Psoas muscle (tissue), 8 donors: Measurements from ENCODE around the gene PTPN14. TPM values are rescaled to one million over a fixed set of nuclear protein-coding genes. Genes with fewer than 3 reads are reported as not detected.

Source experiments
- ATAC-seq, 4 donors: fragments of 200-7000 bp; cut with Tn5 transposase; one replicate each; pipeline ENCODE4 v1.9.1; 2020; ENCODE audit warnings: moderate library complexity in 3 of 4, mild to moderate bottlenecking in 2 of 4
- DNase-seq, 2 donors: peaks; one replicate each; pipeline ENCODE4 v3.0.0-alpha.2; 2020
- H3K27ac ChIP-seq: fragments of 200-600 bp; one replicate; pipeline ENCODE4 v1.8.0; 2022
- H3K27me3 ChIP-seq, 3 donors: fragments of 200-600 bp in 1 of 3; one replicate each; pipeline versions ENCODE4 v1.6.1 to v1.8.0; 2013 to 2022; ENCODE audit warnings: low read length in 2 of 3, mild to moderate bottlenecking in 2 of 3, moderate library complexity in 1 of 3; ENCODE audit not compliant: insufficient read depth in 3 of 3
- H3K36me3 ChIP-seq, 2 donors: fragments of 200-600 bp in 1 of 2; one replicate each; pipeline versions ENCODE4 v1.6.1 to v1.8.0; 2013 to 2022; ENCODE audit warnings: low read depth in 1 of 2, mild to moderate bottlenecking in 1 of 2, moderate library complexity in 1 of 2; ENCODE audit not compliant: insufficient read depth in 1 of 2
- H3K4me1 ChIP-seq: fragments of 200-600 bp; one replicate; pipeline ENCODE4 v1.8.0; 2022
- H3K4me3 ChIP-seq: fragments of 200-600 bp; one replicate; pipeline ENCODE4 v1.8.0; 2022; ENCODE audit warnings: mild to moderate bottlenecking
- H3K9me3 ChIP-seq: fragments of 200-600 bp; one replicate; pipeline ENCODE4 v1.8.0; 2022
- CTCF ChIP-seq: fragments of 200-600 bp; IDR thresholded peaks from one replicate; pipeline ENCODE4 v1.8.0; 2022; ENCODE audit warnings: antibody characterized with exemption
- WGBS, 3 donors: extraction: QIAGEN DNeasy Blood & Tissue Kit; methylation state at CpG; one replicate each; pipeline versions ENCODE4 v1.1.6 to v1.1.7; 2013; 5-methylcytosine and 5-hydroxymethylcytosine counted together
- intact Hi-C, 2 donors: fragments of 100-400 bp; cut with DNase I; formaldehyde crosslinking; loops; one replicate each; pipeline versions ENCODE4 v1.11.0 to v1.14.2; 2022
- polyA plus RNA-seq, 3 donors: library from polyadenylated mRNA; stranded (reverse); fragments of 200-250 nt; gene quantifications; one replicate each; pipeline ENCODE4 v1.2.3, GENCODE V29; 2013
- total RNA-seq, 4 donors: library from RNA; stranded (reverse); fragmentation: NEBNext Ultra II Directional in 2 of 4; extraction: Animal tissue kit (Norgen Biotek cat#: 25700) in 2 of 4; gene quantifications; one replicate each; pipeline versions ENCODE4 v1.2.1 to v1.2.4, GENCODE V29; 2021 to 2023
- donor health status: healthy with polysubstance abuse.
- donor health status: DM: no; HTN: no; CAD: no; lungs with moderate emphysema.
- donor health status: Bipolar disorder and iron deficiency.
- donor health status: healthy.
- donor health status: DM: yes; HTN: yes; CAD: no.
- donor health status: DM: no; HTN: no; CAD: no.
- donor health status: DM: no; HTN: no; CAD: no.
- donor health status: DM: yes; HTN: yes; CAD: no.

The PTPN14 gene
- total and polyA plus RNA-seq, 7 donors = 7.2 to 106 (median 50.8) TPM

GRCh38 chr1:214441119-214441518 lies 110.3 kb downstream of the PTPN14 start:
- no peak for TF ChIP-seq CTCF
- intact Hi-C loops = no loop called here
- Histone ChIP-seq H3K27me3 (no peaks in the 10 kb centered on the region), H3K36me3 (no peaks in the 10 kb centered on the region), H3K4me3 (no peak overlapping the region), H3K9me3 (no peaks in the 10 kb centered on the region), H3K4me1 (peaks cover 69% of the 10 kb centered on the region), H3K27ac (peak overlapping the region; percentile 91)
- DNase-seq = no peak
- no peak for ATAC-seq
- 62 to 82% (median 80%) methylated on average over 3 of the region's 3 CpGs for WGBS, 3 donors

GRCh38 chr1:214440219-214440965 lies 111.0 kb downstream of the PTPN14 start:
- Histone ChIP-seq H3K36me3 (no peaks in the 10 kb centered on the region), H3K9me3 (no peaks in the 10 kb centered on the region), H3K27ac (peak overlapping the region; percentile 91), H3K27me3 (no peaks in the 10 kb centered on the region), H3K4me1 (peaks cover 61% of the 10 kb centered on the region), H3K4me3 (peak overlapping the region; percentile 46)
- no peak for ATAC-seq
- TF ChIP-seq CTCF = no peak
- no peak for DNase-seq
- WGBS, 3 donors = 69 to 89% (median 72%) methylated on average over 4 of the region's 4 CpGs
- intact Hi-C loops = no loop called here

GRCh38 chr1:214439352-214440119 lies 111.9 kb downstream of the PTPN14 start:
- Histone ChIP-seq H3K36me3 (no peaks in the 10 kb centered on the region), H3K4me1 (peaks cover 53% of the 10 kb centered on the region), H3K27ac (peak overlapping the region; percentile 91), H3K9me3 (no peaks in the 10 kb centered on the region), H3K27me3 (no peaks in the 10 kb centered on the region), H3K4me3 (peak overlapping the region; percentile 46)
- no peak for TF ChIP-seq CTCF
- WGBS, 3 donors = 21 to 27% (median 25%) methylated on average over 12 of the region's 12 CpGs
- ATAC-seq (peak; percentile 86 to 92 (median 89)), DNase-seq (peak in 1 of 2 donors; percentile 21)
- intact Hi-C loops = loop anchor here in 1 of 2 donors (5.0 kb wide), 1 partner anchor 113 kb away; the partner anchor contains the start of gene PTPN14

- no peaks in the 10 kb centered on the region for H3K9me3 ChIP-seq
- 80 to 93% (median 80%) methylated on average over 2 of the region's 2 CpGs for WGBS, 3 donors
- H3K36me3 ChIP-seq = no peaks in the 10 kb centered on the region
- DNase-seq = no peak
- H3K27me3 ChIP-seq = no peaks in the 10 kb centered on the region
- peak overlapping the region; percentile 91 for H3K27ac ChIP-seq
- no peak for TF ChIP-seq CTCF
- ATAC-seq = peak; percentile 31 to 59 (median 36)
- H3K4me3 ChIP-seq = peak overlapping the region; percentile 20
- peaks cover 46% of the 10 kb centered on the region for H3K4me1 ChIP-seq
- intact Hi-C loops = loop anchor here in 1 of 2 donors (5.0 kb wide), 1 partner anchor 114 kb away; the partner anchor contains the start of gene PTPN14
Measured at GRCh38 chr1:214438530-214438929, 112.9 kb downstream of the PTPN14 start.
